Measurements from ENCODE around the gene RASA3.

RASA3 gene

GRCh38 chr13:113929628-113930615 is 202.5 kb downstream of the RASA3 start:
- no peaks in the 10 kb centered on the region for H3K36me3 ChIP-seq (ENCODE audit: control insufficient read depth, low read depth, low read length)
- H3K27ac ChIP-seq (ENCODE audit: low read length) = no peak overlapping the region
- H3K27me3 ChIP-seq (ENCODE audit: control insufficient read depth, insufficient read depth, low read length) = no peaks in the 10 kb centered on the region
- no peaks in the 10 kb centered on the region for H3K9me3 ChIP-seq (ENCODE audit: control insufficient read depth, low read depth, low read length)
- no peak overlapping the region for H3K9ac ChIP-seq (ENCODE audit: low read length)
- peaks cover 4% of the 10 kb centered on the region for H3K4me1 ChIP-seq (ENCODE audit: control insufficient read depth, low read depth, low read length)
- H3K4me3 ChIP-seq (ENCODE audit: low read length) = no peak overlapping the region

- H3K9ac ChIP-seq (ENCODE audit: low read length) = no peak overlapping the region
- H3K27ac ChIP-seq (ENCODE audit: low read length) = no peak overlapping the region
- no peaks in the 10 kb centered on the region for H3K4me1 ChIP-seq (ENCODE audit: control insufficient read depth, low read depth, low read length)
- no peaks in the 10 kb centered on the region for H3K27me3 ChIP-seq (ENCODE audit: control insufficient read depth, insufficient read depth, low read length)
- no peaks in the 10 kb centered on the region for H3K9me3 ChIP-seq (ENCODE audit: control insufficient read depth, low read depth, low read length)
- no peaks in the 10 kb centered on the region for H3K36me3 ChIP-seq (ENCODE audit: control insufficient read depth, low read depth, low read length)
- no peak overlapping the region for H3K4me3 ChIP-seq (ENCODE audit: low read length)
Observed at GRCh38 chr13:113928685-113929627, 203.5 kb downstream of the RASA3 start.
